Superior temporal gyrus (tissue), 1 donor: Measurements from ENCODE around the gene PDE3A.

ENCODE experiments used
- DNase-seq: peaks from one replicate; pipeline ENCODE4 v3.0.0-alpha.2; 2016; ENCODE audit errors: extremely low spot score

PDE3A gene

GRCh38 chr12:20424841-20425240 lies 56.5 kb downstream of the PDE3A start:
- DNase-seq = no peak

GRCh38 chr12:20426191-20426590 lies 57.9 kb downstream of the PDE3A start:
- no peak for DNase-seq

GRCh38 chr12:20426957-20427356 lies 58.6 kb downstream of the PDE3A start:
- DNase-seq = no peak

- DNase-seq = no peak
These were observed 61.5 kb downstream of the PDE3A start for GRCh38 chr12:20429852-20430251.

- no peak for DNase-seq
These were observed 64.0 kb downstream of the PDE3A start for GRCh38 chr12:20432290-20432689.

- DNase-seq = no peak
These were observed 66.7 kb downstream of the PDE3A start for GRCh38 chr12:20434996-20435395.

GRCh38 chr12:20436316-20436715 lies 68.0 kb downstream of the PDE3A start:
- no peak for DNase-seq

GRCh38 chr12:20438299-20438779 lies 70.0 kb downstream of the PDE3A start:
- no peak for DNase-seq

GRCh38 chr12:20439626-20440025 lies 71.3 kb downstream of the PDE3A start:
- DNase-seq = no peak

- DNase-seq = no peak
These were observed 72.1 kb downstream of the PDE3A start for GRCh38 chr12:20440408-20440807.

GRCh38 chr12:20442322-20442721 lies 74.0 kb downstream of the PDE3A start:
- DNase-seq = no peak

GRCh38 chr12:20443255-20443654 lies 74.9 kb downstream of the PDE3A start:
- no peak for DNase-seq

GRCh38 chr12:20443792-20444191 lies 75.5 kb downstream of the PDE3A start:
- no peak for DNase-seq

GRCh38 chr12:20444595-20445170 lies 76.3 kb downstream of the PDE3A start:
- no peak for DNase-seq

GRCh38 chr12:20445687-20446086 lies 77.3 kb downstream of the PDE3A start:
- no peak for DNase-seq

GRCh38 chr12:20446836-20447235 lies 78.5 kb downstream of the PDE3A start:
- no peak for DNase-seq

- DNase-seq = no peak
These were observed 80.4 kb downstream of the PDE3A start for GRCh38 chr12:20448781-20449180.

- no peak for DNase-seq
These were observed 82.3 kb downstream of the PDE3A start for GRCh38 chr12:20450591-20451180.

- no peak for DNase-seq
These were observed 83.4 kb downstream of the PDE3A start for GRCh38 chr12:20451761-20452160.

GRCh38 chr12:20452496-20453010 lies 84.2 kb downstream of the PDE3A start:
- no peak for DNase-seq

GRCh38 chr12:20453756-20454310 lies 85.5 kb downstream of the PDE3A start:
- DNase-seq = no peak

GRCh38 chr12:20455001-20455706 lies 86.8 kb downstream of the PDE3A start:
- no peak for DNase-seq

- DNase-seq = no peak
These were observed 89.2 kb downstream of the PDE3A start for GRCh38 chr12:20457582-20457981.
